Activated CD4-positive, alpha-beta T cell treated with anti-CD3 and anti-CD28 coated beads, Interleukin-2, amount 50 U/mL, for 4 hours (primary cell): Measurements from ENCODE around the gene DTX2.
"Not testable (repeated sequence)": the region's sequence is repeated elsewhere in the genome, so short reads cannot be mapped to it uniquely, and the experiment has no call there.

ENCODE experiments used
- DNase-seq, 2 experiments: peaks; one replicate each; pipeline ENCODE4 v3.0.0-alpha.2; 2020

Gene DTX2

DNA sequence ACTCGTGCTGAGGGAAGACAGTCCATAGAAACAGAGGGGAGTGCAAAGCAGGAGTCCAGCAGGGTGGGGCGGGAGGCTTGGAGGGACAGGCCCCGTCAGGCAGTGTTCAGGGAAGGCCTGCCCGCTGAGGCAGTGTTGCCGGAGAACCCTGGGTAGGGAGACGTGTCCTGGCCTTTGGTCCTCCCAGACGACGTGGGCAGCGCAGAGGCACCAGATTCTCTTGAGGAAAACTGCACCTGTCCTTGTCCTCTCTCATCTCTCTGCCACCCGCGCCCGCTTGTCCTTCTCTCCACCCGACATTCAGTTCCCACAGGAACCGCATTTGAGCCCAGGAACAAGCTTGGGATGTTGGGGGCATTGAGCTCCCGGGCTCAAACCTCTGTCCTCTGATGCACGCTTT lies 34.2 kb downstream of the DTX2 start:
- not testable (repeated sequence) for DNase-seq

DNA sequence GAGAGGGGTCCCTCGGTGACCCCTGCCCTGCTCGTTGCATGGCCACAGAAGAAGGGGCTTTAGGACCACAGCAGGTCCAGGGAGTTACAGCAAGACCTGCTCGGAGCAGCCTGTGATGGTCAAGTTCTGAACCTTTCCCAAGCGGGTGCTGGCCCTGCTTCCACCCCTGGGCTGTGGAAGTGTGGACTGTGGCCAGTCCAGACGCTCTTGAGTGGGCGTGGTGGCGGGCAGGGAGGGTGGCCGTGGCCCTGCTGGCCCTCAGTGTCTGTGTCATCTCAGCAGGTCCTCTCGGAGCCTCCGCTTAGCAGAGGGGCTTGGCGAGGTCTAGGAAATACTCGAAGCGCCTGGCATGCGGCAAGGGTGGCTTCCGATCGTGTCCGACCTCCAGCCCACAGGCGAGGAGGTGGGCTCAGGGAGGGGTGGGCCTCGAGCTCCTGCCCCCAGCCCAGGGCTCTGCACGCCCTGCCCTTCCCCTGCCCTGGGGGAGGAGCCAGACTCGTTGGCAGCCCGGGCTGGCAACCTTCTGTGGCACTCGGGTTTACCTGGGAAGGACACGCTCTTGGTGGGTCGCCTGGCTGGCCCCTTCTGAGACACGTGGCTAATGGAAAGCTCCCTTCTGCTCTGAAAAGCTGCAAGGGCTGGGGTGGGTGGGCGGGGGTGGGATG lies 36.5 kb downstream of the DTX2 start:
- not testable (repeated sequence) for DNase-seq

DNA sequence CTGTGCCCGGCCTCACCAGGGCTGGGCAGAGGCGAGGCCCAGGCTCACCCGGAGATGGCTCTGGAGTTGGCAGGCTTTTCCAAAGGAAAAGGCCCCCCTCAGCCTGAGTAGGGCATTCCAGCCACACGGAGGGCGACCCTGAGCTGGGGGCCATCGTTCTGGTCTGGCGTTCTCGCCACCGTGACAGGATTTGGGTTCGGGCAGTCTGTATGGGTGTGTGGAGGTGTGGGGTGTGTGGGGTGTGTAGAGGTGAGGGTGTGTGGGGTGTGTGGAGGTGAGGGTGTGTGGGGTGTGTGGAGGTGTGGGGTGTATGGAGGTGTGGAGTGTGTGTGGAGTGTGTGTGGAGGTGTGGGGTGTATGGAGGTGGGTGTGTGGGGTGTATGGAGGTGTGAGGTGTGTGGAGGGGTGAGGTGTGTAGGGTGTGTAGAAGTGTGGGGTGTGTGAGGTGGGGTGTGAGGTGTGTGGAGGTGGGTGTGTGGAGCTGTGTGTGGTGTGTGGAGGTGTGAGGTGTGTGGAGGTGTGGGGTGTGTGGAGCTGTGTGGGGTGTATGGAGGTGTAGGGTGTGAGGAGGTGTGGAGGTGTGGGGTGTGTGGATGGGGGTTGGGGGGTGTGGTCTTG lies 37.2 kb downstream of the DTX2 start:
- not testable (repeated sequence) for DNase-seq

DNA sequence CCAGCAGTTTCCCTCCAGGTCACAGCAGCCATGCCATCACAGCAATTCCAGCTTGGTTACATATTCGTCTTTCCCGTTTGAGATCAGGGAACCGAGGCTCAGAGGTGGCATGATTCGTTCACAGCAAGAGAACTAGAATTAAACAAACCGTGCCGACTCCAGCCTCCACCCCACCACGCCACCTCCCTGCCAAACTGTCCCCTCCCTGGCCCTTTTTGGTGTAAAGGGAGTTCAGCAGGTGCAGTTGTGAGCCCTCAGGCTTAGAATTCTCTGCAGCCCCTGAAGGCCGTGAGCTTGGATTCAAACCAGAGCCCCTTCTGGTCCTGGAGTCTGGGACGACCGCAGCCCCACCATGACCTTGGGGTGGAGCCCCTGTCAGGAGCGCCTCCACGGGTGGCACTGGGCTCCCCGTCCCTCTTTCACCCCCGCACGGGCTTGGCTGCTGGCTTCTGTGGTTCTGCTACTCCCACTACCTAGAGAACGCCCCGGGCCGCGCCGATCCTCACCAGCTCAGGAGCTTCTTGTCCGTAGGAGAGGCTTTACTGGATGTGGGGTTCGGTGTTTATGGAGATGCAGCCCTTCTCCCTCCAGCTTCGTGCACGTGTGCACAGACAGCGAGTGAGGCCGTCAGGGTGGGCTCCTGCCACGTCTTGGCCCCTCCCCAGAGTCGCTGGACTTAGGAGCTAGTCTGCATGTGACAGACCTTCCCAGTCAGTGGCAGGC lies 37.9 kb downstream of the DTX2 start:
- DNase-seq = not testable (repeated sequence)

DNA sequence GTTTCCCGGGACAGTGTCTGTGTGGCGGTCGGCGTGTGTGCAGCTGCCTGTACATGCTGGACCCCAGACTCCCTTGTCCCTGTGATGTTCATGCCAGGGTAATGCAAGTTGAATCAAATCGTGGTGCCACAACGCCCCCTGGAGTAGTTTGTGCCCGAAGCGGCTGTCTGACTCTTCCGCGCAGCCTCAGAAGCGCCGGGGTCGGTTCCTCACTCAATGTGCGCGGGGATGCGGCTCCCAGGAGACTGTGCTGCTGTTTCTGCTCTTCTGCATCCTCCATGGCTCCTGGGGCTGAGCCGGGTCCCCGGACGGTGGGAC lies 38.4 kb downstream of the DTX2 start:
- not testable (repeated sequence) for DNase-seq

DNA sequence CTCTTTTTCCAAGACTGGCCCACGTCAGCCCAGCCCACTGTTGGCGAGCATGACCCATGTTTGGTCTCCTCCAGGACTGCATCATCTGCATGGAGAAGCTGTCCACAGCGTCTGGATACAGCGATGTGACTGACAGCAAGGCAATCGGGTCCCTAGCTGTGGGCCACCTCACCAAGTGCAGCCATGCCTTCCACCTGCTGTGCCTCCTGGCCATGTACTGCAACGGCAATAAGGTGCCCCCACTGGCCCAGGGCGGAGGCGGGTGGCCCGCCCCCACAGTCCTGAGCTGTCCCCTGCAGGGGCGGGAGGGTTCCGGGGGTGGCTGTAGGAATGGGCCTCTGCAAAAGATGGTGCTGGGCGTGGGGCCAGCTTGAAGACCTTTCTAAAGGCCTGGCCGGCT lies 40.7 kb downstream of the DTX2 start:
- not testable (repeated sequence) for DNase-seq

DNA sequence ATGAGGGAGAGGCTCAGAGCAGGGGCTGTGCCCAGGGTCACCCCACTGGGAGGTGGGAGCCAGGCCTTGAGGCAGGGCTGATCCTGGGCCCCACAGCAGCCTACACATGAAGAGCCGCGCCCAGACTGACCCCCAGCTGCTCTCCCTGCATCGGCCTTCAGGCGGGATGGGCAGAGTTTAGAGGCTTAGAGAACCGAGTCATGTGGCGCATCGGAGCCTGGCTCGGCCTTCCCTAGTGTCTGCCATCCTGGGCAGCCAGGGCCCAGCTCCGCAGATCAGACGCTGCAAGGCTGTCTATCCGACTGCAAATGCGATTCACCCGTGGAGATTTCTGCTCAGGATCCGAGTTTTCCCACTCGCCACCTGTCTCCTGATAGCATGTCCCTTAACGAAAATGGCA lies 41.3 kb downstream of the DTX2 start:
- DNase-seq = not testable (repeated sequence)

DNA sequence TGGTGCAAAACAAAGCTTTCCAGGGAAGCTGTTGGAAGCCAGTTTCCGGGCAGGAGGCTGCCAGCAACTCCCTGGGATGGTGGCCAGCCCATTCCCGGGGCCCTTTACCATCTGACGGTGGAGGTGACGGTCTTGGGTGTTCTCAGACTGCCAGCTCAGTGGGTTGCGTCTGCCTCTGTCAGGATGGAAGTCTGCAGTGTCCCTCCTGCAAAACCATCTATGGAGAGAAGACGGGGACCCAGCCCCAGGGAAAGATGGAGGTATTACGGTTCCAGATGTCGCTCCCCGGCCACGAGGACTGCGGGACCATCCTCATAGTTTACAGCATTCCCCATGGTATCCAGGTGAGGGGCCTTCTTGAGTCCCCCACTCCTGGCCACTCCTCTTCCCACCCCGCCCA lies 41.7 kb downstream of the DTX2 start:
- not testable (repeated sequence) for DNase-seq

DNA sequence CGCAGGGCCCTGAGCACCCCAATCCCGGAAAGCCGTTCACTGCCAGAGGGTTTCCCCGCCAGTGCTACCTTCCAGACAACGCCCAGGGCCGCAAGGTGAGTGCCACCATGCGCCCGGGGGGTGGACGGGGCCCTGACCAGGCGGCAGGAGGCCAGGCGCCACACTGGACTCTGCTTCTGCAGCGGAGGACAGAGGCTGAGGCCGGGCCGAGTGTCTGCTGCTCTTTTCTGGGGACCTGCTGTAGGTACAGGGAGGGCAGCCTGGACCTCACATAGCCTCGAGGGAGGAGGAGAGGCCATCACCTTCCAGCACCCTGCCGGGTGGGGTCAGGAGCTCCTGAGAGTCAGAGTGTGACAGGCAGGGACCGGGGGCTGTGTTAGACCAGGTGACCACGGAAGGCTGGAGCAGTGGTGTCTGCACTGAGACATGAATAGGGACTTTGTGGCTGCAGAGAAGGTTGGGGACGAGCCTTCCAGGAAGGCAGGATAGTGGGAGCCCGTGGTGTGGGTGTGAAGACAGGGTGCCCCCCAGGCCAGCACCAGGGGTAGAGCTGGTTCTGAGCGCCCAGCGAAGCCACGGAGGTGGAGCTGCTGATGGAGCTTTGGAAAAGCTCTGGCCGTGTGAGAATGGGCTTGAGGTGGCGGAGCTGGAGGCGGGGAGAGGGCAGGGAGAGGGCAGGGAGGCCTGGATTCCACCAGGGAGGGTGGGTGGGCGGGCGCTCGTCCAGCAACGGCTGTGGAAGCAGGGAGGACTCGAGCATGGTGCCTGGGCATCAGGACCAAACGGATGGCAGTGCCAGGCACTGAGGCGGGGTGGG lies 43.0 kb downstream of the DTX2 start:
- DNase-seq = not testable (repeated sequence)

DNA sequence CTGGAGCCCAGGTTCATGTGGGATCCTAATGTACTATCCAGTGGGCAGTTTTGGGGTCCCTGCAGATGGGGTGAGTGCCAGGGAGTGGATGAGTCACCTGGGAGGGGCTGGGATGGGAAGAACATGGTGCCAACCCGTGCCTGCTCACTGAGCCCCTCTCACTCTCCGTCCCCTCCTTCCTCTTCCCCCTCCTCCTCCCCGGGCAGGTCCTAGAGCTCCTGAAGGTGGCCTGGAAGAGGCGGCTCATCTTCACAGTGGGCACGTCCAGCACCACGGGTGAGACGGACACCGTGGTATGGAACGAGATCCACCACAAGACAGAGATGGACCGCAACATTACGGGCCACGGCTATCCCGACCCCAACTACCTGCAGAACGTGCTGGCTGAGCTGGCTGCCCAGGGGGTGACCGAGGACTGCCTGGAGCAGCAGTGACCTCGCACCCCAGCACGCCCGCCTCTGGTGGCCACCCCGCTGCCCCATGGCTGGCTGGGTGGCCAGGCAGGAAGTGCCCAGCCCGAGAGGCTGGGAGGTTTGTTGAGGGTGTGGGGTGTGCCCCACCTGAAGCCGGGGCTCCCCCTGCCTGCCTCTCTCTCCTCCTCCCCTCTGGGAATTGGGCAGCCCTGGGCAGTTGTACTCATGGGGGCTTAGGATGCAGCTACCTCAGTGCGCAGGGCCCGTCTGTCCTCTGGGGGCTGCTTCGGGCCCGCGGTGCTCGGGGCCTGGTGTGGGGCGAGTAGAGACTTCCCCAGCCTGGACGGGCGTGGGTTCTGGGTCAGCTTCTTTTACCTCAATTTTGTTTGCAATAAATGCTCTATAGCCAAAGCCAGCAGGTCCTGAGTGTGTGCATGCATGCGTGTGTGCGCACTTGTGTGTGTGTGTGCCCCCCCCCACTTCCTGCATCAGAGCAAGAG lies 43.9 kb downstream of the DTX2 start:
- DNase-seq = no peak

DNA sequence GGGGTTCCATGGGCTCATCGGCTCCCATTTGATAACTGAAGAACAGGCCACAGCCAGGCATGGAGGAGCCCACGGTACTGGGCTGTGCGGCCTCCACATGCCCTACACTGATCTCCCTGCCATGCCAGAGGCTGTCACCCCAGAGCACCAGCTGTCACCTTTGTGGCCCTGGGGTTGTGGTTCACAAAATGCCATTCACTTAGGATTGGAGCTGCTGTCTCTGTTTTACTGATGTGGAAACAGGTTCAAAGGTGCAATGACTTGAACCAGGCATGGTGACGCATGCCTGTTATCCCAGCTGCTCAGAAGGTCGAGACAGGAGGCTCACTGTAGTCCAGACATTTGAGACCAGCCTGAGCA lies 44.6 kb downstream of the DTX2 start:
- no peak for DNase-seq

DNA sequence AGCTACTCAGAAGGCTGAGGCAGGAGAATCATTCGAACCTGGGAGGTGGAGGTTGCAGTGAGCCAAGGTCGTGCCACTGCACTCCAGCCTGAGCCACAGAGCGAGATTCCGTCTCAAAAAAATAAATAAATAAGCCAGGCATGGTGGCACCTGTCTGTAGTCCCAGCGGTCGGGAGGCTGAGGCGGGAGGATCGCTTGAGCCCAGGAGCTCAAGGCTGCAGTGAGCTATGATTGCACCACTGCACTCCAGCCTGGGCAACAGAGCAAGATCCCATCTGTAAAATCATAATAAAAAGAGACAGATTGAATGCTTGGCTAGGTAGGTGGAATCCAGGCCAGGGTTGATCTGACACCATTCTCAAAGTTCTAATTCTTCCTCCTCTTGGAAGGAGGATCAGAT lies 45.1 kb downstream of the DTX2 start:
- not testable (repeated sequence) for DNase-seq

DNA sequence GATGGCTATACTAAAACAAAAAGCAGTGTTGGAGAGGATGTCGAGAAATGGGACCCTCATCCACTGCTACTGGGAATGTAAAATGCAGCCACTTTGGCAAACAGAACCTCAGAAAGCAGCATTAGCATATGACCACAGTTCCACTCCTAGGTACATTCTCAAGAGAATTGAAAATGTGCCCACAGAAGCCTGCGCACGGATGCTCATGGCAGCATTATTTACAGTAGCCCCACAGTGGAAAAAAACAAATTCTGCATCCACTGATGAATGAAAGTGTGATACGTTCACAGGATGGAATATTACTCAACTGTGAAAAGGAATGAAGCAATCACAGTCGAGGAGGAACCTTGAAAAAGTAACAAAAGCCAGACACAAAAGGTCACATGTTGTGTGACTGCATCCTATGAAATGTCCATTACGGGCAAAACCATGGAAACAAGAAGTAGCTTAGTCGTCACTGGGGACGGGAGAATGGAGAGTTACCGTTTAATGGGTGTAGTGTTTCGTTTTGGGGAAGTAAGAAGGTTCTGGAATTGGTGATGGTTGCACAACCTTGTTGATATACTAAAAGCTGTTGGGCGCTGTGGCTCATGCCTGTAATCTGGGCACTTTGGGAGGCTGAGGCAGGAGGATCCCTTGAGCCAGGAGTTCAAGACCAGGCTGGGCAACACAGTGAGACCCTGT lies 46.4 kb downstream of the DTX2 start:
- no peak for DNase-seq

DNA sequence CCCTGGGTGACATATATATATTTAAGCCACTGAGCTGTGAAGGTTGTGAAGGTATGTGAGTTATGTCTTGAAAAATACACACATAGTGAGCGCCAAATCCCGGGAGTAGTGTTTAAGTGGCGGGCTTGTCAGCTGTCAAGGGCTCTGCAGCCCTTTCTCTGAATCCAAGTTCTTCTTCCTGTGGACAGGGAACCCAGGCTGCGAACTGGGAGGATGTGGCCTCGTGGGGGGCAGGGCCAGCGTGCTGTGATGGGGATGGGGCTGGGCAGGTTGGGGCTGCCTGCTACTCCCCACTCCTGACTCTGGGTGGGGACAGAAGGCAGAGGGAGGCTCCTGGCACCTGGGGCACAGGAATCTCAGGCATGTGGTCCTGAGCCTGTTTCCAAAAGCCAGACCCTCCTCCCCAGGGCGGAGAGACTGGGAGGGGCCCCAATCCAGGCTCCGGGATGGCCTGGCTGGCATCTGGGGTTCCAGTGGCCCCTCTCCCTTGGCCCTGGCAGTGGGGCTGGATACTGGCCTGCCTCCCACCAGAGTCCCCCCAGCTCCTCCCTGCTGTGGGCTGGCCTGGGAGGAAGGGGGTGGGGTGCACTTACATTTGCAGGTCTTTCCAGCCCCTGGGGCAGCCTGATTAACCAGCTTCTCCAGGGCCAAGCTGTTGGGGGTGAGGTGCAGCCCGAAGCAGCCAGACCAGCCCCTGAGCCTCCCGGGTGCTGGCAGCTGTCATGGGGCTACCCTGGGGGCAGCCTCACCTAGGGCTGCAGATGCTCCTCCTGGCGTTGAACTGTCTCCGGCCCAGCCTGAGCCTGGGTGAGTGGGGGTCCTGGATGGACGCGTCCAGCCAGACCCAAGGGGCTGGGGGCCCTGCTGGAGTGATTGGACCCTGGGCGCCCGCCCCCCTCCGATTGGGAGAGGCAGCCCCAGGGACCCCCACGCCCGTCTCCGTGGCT lies 48.7 kb downstream of the DTX2 start, which contains the start of gene UPK3B:
Gene UPK3B (plus strand): TSS at position 622 of the 947 bp plus-strand sequence. CDS start 101 bp downstream, at position 723.
- DNase-seq = no peak

DNA sequence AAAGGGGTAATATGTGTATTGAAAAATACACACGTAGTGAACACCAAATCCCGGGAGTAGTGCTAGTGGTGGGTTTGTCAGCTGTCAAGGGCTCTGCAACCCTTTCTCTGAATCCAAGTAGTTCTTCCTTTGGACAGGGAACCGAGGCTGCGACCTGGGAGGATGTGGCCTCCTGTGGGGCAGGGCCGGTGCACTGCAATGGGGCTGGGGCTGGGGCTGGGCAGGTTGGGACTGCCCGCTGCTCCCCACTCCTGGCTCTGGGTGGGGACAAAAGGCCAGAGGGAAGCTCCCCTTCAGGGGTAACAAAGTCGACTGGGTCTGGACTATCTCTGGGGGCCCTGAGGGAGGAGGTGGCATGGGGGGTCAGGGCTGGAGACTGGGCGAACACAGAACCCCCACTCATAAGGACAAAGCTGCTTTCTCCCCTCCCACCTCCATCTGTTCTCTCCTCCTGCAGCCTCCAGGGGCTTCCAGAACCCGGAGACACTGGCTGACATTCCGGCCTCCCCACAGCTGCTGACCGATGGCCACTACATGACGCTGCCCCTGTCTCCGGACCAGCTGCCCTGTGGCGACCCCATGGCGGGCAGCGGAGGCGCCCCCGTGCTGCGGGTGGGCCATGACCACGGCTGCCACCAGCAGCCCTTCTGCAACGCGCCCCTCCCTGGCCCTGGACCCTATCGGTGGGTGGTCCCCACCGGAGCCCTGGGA lies 49.8 kb downstream of the DTX2 start:
- not testable (repeated sequence) for DNase-seq

DNA sequence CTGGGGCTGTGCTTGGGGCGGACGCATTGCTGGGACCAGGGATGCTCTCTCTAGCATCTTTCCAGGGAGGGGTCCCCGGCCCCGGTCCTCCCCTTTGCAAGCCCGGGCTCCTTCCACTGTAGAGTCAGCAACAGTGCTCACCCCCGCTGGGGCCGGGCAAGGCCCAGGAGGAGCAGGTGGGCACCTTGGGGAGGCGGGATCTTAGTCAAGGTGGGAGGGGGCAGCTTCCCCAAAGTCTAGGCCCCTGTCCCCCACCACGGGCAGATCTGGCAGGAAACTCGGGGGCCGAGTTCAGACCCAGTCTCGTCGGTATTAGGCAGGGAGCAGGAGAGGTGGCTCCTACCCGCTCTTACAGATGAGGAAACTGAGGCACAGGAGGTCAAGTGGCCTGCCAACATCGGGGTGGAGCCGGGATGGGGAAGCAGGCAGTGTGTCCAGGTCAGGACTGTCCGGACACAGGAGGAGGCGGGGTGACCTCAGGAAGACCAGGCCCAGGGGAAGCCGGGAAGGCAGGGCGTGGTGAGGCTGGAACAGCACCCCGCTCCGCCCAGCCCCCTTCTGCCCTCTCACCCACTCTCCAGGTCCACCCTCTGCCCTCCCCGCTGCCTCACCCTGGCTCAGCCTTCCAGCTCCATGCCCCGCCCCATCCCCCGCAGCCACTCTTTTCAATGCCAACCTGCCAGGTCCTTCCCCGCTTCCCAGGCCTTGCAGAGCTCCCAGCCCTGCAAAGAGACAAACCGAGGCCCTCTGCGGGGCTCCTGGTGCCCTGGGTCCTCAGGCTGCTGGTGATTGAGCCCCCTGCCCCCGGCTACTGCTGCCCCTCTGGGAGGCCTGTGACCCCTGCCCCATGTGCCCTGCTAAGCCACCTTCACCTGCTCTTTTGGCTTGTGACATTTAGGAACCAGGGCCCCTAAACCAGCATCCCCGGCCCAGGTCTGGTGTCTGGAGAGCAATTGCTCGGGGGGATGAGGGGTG lies 50.7 kb downstream of the DTX2 start:
- DNase-seq = not testable (repeated sequence)

DNA sequence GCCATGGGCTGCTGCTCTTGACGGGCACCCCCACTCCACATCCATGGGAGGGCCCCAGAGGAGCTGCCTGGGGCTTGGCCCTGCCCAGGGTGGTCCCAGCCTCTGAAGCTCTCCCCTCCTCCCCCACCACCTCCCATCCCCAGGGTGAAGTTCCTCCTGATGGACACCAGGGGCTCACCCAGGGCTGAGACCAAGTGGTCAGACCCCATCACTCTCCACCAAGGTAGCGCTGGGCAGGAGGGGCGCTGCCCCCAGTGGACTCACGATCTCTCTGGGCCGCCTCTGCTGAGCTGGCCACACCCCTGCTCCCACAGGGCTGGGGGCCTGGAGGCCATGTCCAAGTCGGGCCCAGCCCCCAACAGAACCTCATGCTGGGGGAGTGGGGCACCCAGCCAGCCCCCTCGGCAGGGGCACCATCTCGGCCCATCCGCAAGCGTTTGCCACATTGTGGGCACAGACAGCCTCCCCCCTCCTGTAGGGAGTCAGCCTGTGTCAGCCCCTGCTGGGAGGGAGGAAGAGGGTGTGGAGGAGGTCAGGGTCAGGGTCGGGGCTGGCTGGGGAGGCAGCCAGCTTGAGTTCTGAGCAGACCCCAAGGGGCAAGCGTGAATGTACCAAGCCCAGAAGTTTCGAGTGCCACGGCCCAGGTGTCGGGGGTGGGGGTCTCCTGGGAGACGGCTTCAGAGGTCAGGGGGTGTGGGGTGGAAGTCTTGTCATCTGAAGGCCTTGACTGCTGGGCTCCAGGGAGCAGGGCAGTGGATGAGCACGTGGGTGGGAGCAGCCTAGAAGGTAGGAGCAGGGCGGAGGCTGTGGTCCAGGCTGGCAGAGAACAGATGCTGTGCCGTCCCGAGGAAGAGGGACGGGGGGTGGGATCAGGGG lies 51.7 kb downstream of the DTX2 start:
- DNase-seq = no peak
